ENCODE results near the gene CDRT4.
"Not testable (repeated sequence)": the region's sequence is repeated elsewhere in the genome, so short reads cannot be mapped to it uniquely, and the experiment has no call there.

The CDRT4 gene

DNA sequence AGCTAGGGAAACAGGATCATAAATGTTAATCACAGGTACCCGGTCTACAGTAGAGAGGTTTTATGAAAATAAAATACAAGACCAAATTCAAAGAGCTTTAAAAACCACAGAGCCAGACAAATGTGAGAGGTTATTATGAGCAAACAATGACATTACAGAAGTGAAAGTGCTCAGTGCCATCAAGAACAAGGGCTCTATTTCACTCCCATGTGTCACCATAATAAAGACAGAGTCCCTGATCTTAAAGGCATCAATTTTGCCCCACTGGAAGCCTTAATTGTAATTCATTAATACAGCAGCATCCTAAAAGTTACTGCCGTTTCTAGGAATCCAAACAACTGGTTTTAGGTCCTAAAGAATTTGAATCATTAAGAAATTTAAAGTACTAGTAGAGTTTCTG lies 43.7 kb upstream of the CDRT4 start:
- DNase-seq (ENCODE audit: low read depth), result no peak
- TF ChIP-seq, protein P1, sequence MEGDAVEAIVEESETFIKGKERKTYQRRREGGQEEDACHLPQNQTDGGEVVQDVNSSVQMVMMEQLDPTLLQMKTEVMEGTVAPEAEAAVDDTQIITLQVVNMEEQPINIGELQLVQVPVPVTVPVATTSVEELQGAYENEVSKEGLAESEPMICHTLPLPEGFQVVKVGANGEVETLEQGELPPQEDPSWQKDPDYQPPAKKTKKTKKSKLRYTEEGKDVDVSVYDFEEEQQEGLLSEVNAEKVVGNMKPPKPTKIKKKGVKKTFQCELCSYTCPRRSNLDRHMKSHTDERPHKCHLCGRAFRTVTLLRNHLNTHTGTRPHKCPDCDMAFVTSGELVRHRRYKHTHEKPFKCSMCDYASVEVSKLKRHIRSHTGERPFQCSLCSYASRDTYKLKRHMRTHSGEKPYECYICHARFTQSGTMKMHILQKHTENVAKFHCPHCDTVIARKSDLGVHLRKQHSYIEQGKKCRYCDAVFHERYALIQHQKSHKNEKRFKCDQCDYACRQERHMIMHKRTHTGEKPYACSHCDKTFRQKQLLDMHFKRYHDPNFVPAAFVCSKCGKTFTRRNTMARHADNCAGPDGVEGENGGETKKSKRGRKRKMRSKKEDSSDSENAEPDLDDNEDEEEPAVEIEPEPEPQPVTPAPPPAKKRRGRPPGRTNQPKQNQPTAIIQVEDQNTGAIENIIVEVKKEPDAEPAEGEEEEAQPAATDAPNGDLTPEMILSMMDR (IDR thresholded peaks at IDR 0.05; ENCODE audit: control insufficient read depth, extremely low read depth, insufficient read depth), result no peak

DNA sequence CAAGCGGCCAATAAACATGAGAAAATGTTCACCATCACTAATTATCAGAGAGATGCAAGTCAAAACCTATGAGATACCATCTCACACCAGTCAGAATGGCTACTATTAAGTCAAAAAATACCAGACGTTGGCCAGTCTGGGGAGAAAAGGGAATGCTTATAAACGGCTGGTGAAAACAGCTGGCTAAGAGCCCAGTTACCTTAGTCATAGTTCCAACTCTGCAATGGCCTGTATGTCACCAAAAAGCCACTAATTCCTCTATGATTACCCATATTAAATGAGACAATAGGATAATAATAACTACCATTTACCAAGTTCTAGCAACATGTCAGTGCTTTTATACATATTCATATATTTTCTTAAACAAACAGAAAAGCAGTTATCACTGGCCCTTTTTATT lies 42.9 kb upstream of the CDRT4 start:
- TF ChIP-seq, protein P1 (IDR thresholded peaks at IDR 0.05; ENCODE audit: control insufficient read depth, extremely low read depth, insufficient read depth), result no peak
- H3K4me3 ChIP-seq (ENCODE audit: low read depth, low read length), result no peak overlapping the region
- no peak for DNase-seq (ENCODE audit: low read depth)

More for the DNA sequence above, 43.7 kb upstream of the CDRT4 start:
- no peak overlapping the region for H3K4me3 ChIP-seq (ENCODE audit: low read depth, low read length)

DNA sequence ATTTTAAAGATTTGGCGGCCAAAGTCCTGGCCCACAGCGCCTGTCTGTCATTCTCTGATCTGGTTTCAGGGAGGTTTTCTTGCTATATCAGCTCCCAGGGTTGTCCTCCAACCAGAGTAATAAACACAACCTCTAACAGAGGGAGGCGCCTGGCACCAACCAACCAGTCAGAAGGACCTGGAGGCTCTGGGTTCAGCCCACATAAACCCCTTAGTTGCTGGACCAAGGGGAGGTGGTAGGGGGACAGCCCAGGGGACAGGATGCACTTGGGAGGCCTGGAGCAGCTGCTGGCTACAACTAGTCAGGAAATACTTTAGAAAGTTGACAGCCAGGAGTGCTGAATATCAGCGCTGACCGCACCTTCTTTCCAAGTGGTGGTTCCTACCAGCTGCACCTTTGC lies 41.7 kb upstream of the CDRT4 start:
- DNase-seq (ENCODE audit: low read depth), result no peak
- no peak overlapping the region for H3K4me3 ChIP-seq (ENCODE audit: low read depth, low read length)
- TF ChIP-seq, protein P1 (IDR thresholded peaks at IDR 0.05; ENCODE audit: control insufficient read depth, extremely low read depth, insufficient read depth), result no peak

DNA sequence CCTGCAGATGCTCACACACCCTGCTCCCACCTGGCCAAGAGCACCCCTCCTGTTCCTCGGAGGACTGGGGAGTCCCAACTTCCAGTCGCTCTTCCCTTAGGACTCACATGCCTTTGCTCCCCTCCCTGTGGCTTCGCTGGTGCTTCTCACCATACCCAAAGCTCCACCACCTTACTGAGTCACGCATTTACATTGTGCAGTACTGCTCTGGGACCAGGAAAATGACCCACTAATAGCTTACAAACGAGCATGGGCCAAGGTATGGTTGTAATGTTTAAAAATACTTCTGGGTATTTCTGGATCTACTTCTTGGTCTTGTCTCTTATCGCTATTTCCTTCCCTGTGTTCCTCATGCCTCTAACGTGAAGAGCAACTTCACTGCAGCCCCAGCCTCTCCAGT lies 41.0 kb upstream of the CDRT4 start:
- no peak for DNase-seq (ENCODE audit: low read depth)
- TF ChIP-seq, protein P1 (IDR thresholded peaks at IDR 0.05; ENCODE audit: control insufficient read depth, extremely low read depth, insufficient read depth), result no peak
- H3K4me3 ChIP-seq (ENCODE audit: low read depth, low read length), result no peak overlapping the region

DNA sequence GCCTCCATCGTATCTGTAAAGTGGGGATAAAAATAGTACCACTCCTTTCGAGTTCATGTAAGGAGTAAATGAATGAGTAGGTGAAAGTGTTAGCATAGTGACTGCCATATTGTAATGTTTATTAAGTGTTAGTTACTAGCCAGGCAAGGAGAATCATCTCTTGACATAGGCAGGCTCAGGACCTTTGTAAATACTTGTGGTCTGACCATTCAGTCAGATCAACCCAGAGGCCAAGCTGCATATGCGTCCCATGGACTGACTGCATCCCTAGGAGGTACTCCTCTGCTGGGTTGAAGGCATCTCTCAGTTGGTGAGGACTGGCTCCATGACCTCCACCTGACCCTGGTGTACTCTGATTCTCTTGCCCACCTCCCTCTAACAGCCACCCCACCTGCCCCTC lies 40.5 kb upstream of the CDRT4 start:
- TF ChIP-seq, protein P1 (IDR thresholded peaks at IDR 0.05; ENCODE audit: control insufficient read depth, extremely low read depth, insufficient read depth), result no peak
- no peak overlapping the region for H3K4me3 ChIP-seq (ENCODE audit: low read depth, low read length)
- DNase-seq (ENCODE audit: low read depth), result no peak

DNA sequence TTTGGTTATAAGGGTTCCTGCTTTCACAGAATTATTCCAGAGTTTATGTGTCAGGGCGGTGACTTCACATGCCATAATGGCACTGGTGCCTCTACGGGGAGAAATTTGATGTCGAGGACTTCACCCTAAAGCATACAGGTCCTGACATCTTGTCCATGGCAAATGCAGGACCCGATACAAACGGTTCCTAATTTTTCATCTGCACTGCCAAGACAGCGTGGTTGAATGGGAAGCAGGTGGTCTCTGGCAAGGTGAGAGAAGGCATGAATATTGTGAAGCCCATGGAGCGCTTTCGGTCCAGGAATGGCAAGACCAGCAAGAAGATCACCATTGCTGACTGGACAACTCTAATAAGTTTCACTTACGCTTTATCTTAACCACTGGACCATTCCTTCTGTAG lies 39.6 kb upstream of the CDRT4 start:
- no peak overlapping the region for H3K4me3 ChIP-seq (ENCODE audit: low read depth, low read length)
- TF ChIP-seq, protein P1 (IDR thresholded peaks at IDR 0.05; ENCODE audit: control insufficient read depth, extremely low read depth, insufficient read depth), result no peak
- no peak for DNase-seq (ENCODE audit: low read depth)

DNA sequence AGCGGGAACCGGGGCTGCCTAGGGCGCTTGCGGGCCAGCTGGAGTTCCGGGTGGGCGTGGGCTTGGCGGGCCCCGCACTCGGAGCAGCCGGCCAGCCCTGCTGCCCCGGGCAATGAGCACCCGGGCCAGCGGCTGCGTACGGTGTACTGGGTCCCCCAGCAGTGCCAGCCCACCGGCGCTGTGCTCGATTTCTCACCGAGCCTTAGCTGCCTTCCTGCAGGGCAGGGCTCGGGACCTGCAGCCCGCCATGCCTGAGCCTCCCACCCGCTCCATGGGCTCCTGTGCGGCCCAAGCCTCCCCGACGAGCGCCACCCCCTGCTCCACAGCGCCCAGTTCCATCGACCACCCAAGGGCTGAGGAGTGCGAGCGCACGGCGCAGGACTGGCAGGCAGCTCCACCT lies 38.3 kb upstream of the CDRT4 start:
- not testable (repeated sequence) for DNase-seq (ENCODE audit: low read depth); H3K4me3 ChIP-seq (ENCODE audit: low read depth, low read length)
